Mesenchymal stem cell (in vitro differentiated cells and primary cell): ENCODE measurements around the gene RNF182.

Experiments used
- DNase-seq: peaks from one replicate; pipeline ENCODE4 v3.0.0-alpha.2; 2013
- H2AFZ ChIP-seq: one replicate; pipeline ENCODE4 v1.6.1; 2013; ENCODE audit warnings: low read depth, mild to moderate bottlenecking, control low read depth, inconsistent platforms, low read length, moderate library complexity
- H2AK5ac ChIP-seq: 2 replicates; pipeline ENCODE4 v1.6.1; 2013; ENCODE audit warnings: low read length, moderate library complexity, mild to moderate bottlenecking, inconsistent platforms; ENCODE audit not compliant: severe bottlenecking
- H2BK120ac ChIP-seq: one replicate; pipeline ENCODE4 v1.6.1; 2013; ENCODE audit warnings: low read depth, mild to moderate bottlenecking, inconsistent platforms, low read length, moderate library complexity
- H2BK12ac ChIP-seq, 2 experiments: one replicate each; pipeline ENCODE4 v1.6.1; 2013; ENCODE audit warnings: inconsistent platforms in 2 of 2, low read length in 2 of 2, mild to moderate bottlenecking in 2 of 2, moderate library complexity in 2 of 2, control low read depth in 1 of 2
- H2BK15ac ChIP-seq: one replicate; pipeline ENCODE4 v1.6.1; 2013; ENCODE audit warnings: mild to moderate bottlenecking, low read depth, inconsistent platforms; ENCODE audit not compliant: poor library complexity, severe bottlenecking
- H2BK5ac ChIP-seq: 2 replicates; pipeline ENCODE4 v1.6.1; 2013; ENCODE audit warnings: low read depth, mild to moderate bottlenecking, low read length, control low read depth, inconsistent platforms; ENCODE audit not compliant: poor library complexity, severe bottlenecking
- H3K14ac ChIP-seq, 2 experiments: one replicate each; pipeline ENCODE4 v1.6.1; 2013; ENCODE audit warnings: inconsistent platforms in 2 of 2, low read length in 2 of 2, control low read depth in 1 of 2, mild to moderate bottlenecking in 1 of 2, moderate library complexity in 1 of 2
- H3K18ac ChIP-seq, 2 experiments: one replicate each; pipeline ENCODE4 v1.6.1; 2013; ENCODE audit warnings: inconsistent platforms in 2 of 2, low read length in 2 of 2, control low read depth in 1 of 2, low read depth in 1 of 2, mild to moderate bottlenecking in 1 of 2
- H3K23ac ChIP-seq, 2 experiments: one replicate each; pipeline ENCODE4 v1.6.1; 2013; ENCODE audit warnings: inconsistent platforms in 2 of 2, low read length in 2 of 2, mild to moderate bottlenecking in 2 of 2, moderate library complexity in 2 of 2, control low read depth in 1 of 2
- H3K27ac ChIP-seq: 2 replicates; pipeline ENCODE4 v1.5.1; 2013; ENCODE audit warnings: mild to moderate bottlenecking, moderate library complexity, low read length, control low read depth, inconsistent platforms; ENCODE audit not compliant: poor library complexity, severe bottlenecking
- H3K27me3 ChIP-seq, 2 experiments: 2 replicates each; pipeline versions ENCODE4 v1.6.1 to v1.7.0; 2013; ENCODE audit warnings: low read length in 2 of 2, mild to moderate bottlenecking in 2 of 2, moderate library complexity in 2 of 2, control low read depth in 1 of 2, inconsistent platforms in 1 of 2; ENCODE audit not compliant: control insufficient read depth in 1 of 2, insufficient read depth in 1 of 2
- H3K36me3 ChIP-seq, 2 experiments: 2 replicates each; pipeline versions ENCODE4 v1.6.1 to v1.7.0; 2013; ENCODE audit warnings: low read length in 2 of 2, control low read depth in 1 of 2, inconsistent platforms in 1 of 2, low read depth in 1 of 2, mild to moderate bottlenecking in 1 of 2; ENCODE audit not compliant: insufficient read depth in 2 of 2, control insufficient read depth in 1 of 2
- H3K4ac ChIP-seq, 2 experiments: one replicate each; pipeline ENCODE4 v1.6.1; 2013; ENCODE audit warnings: inconsistent platforms in 2 of 2, low read length in 2 of 2, mild to moderate bottlenecking in 2 of 2, moderate library complexity in 2 of 2, control low read depth in 1 of 2, low read depth in 1 of 2
- H3K4me1 ChIP-seq: 2 replicates; pipeline ENCODE4 v1.6.1; 2013; ENCODE audit warnings: low read depth, low read length, control low read depth; ENCODE audit not compliant: control insufficient read depth, insufficient read depth
- H3K4me2 ChIP-seq: 2 replicates; pipeline ENCODE4 v1.6.1; 2013; ENCODE audit warnings: low read length, mild to moderate bottlenecking, inconsistent platforms; ENCODE audit not compliant: poor library complexity, severe bottlenecking
- H3K4me3 ChIP-seq, 2 experiments: 2 replicates each; pipeline versions ENCODE4 v1.5.1 to v1.7.0; 2013; ENCODE audit warnings: low read length in 2 of 2, mild to moderate bottlenecking in 2 of 2, control low read depth in 1 of 2, low read depth in 1 of 2; ENCODE audit not compliant: insufficient read depth in 1 of 2
- H3K79me1 ChIP-seq: replicated peaks from 2 replicates; pipeline ENCODE4 v1.6.1; 2013; ENCODE audit warnings: mild to moderate bottlenecking, control low read depth, low read length, inconsistent platforms; ENCODE audit not compliant: poor library complexity, severe bottlenecking
- H3K9ac ChIP-seq: 2 replicates; pipeline ENCODE4 v1.7.0; 2013; ENCODE audit warnings: mild to moderate bottlenecking, low read length, moderate library complexity
- H3K9me3 ChIP-seq: 2 replicates; pipeline ENCODE4 v1.7.0; 2013; ENCODE audit warnings: mild to moderate bottlenecking, low read length; ENCODE audit not compliant: control insufficient read depth
- H4K8ac ChIP-seq: one replicate; pipeline ENCODE4 v1.6.1; 2013; ENCODE audit warnings: inconsistent platforms, mild to moderate bottlenecking, low read length, moderate library complexity
- H4K91ac ChIP-seq: one replicate; pipeline ENCODE4 v1.6.1; 2013; ENCODE audit warnings: mild to moderate bottlenecking, low read length, inconsistent platforms
- whole genome bisulfite sequencing: methylation state at CpG from one replicate; pipeline ENCODE4 v1.1.7; 2013; ENCODE audit warnings: mixed read lengths; 5-methylcytosine and 5-hydroxymethylcytosine counted together

Gene RNF182

DNA sequence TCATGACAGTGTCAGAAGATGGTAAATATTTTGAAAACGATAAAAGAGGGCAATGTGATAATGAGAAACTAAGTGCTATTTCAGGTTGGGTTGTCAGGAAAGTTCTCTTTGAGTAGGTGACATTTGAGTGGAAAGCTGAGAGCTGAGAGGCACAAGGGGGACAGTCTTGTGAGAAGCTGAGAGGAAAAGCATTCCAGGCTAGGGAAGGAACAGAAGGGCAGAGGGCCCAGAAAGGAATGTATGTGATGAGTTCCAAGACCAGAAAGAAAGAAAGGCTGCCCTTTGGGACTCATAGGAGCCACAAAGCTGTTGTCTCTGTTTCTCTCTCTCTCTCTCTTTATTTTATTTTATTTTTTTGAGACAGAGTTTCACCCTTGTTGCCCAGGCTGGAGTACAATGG lies 7.6 kb upstream of the RNF182 start:
- Histone ChIP-seq H3K14ac (no peak overlapping the region), H2BK5ac (no peak overlapping the region), H3K4me1 (no peaks in the 10 kb centered on the region), H4K91ac (no peak overlapping the region), H2BK12ac (peak overlapping the region in 1 of 2 experiments; percentile 78), H2BK15ac (no peak overlapping the region), H3K18ac (no peak overlapping the region), H4K8ac (no peak overlapping the region), H3K9ac (no peak overlapping the region), H3K36me3 (no peaks in the 10 kb centered on the region), H3K4me2 (no peak overlapping the region), H3K4ac (no peak overlapping the region), H3K27ac (no peak overlapping the region), H3K9me3 (no peaks in the 10 kb centered on the region), H2AFZ (no peak overlapping the region), H3K4me3 (no peak overlapping the region), H3K79me1 (no peaks in the 10 kb centered on the region), H3K27me3 (no peaks in the 10 kb centered on the region), H2BK120ac (no peak overlapping the region), H2AK5ac (no peak overlapping the region), H3K23ac (no peak overlapping the region)
- peak; percentile 22 for DNase-seq
- 97% methylated on average over 1 of the region's 1 CpG for WGBS

GRCh38 chr6:13918686-13919250 lies 6.0 kb upstream of the RNF182 start:
- Histone ChIP-seq H3K9ac (no peak overlapping the region), H3K18ac (no peak overlapping the region), H3K4me3 (no peak overlapping the region), H3K4ac (no peak overlapping the region), H2AFZ (no peak overlapping the region), H3K79me1 (no peaks in the 10 kb centered on the region), H3K14ac (no peak overlapping the region), H3K4me2 (no peak overlapping the region), H3K27ac (no peak overlapping the region), H4K8ac (no peak overlapping the region), H4K91ac (no peak overlapping the region), H3K23ac (no peak overlapping the region), H2AK5ac (no peak overlapping the region), H3K27me3 (no peaks in the 10 kb centered on the region), H3K4me1 (no peaks in the 10 kb centered on the region), H2BK15ac (peak overlapping the region; percentile 6), H2BK120ac (no peak overlapping the region), H2BK5ac (no peak overlapping the region), H3K36me3 (no peaks in the 10 kb centered on the region), H3K9me3 (no peaks in the 10 kb centered on the region), H2BK12ac (no peak overlapping the region)
- DNase-seq: no peak
- 100% methylated on average over 3 of the region's 4 CpGs for WGBS

GRCh38 chr6:13919861-13920260 lies 4.9 kb upstream of the RNF182 start:
- H2BK120ac ChIP-seq: no peak overlapping the region
- no peak overlapping the region for H3K18ac ChIP-seq
- no peak overlapping the region for H3K27ac ChIP-seq
- H2BK5ac ChIP-seq: no peak overlapping the region
- H4K91ac ChIP-seq: no peak overlapping the region
- H2AFZ ChIP-seq: no peak overlapping the region
- no peak overlapping the region for H3K23ac ChIP-seq
- no peak overlapping the region for H2BK12ac ChIP-seq
- H3K4ac ChIP-seq: no peak overlapping the region
- H3K27me3 ChIP-seq: no peaks in the 10 kb centered on the region
- H3K9me3 ChIP-seq: no peaks in the 10 kb centered on the region
- H3K79me1 ChIP-seq: no peaks in the 10 kb centered on the region
- no peak overlapping the region for H3K14ac ChIP-seq
- no peaks in the 10 kb centered on the region for H3K36me3 ChIP-seq
- no peak for DNase-seq
- H3K4me3 ChIP-seq: no peak overlapping the region
- no CpG with 5 or more reads among the region's 1 CpG for WGBS
- no peak overlapping the region for H2AK5ac ChIP-seq
- no peak overlapping the region for H3K4me2 ChIP-seq
- H2BK15ac ChIP-seq: no peak overlapping the region
- no peak overlapping the region for H3K9ac ChIP-seq
- no peak overlapping the region for H4K8ac ChIP-seq
- H3K4me1 ChIP-seq: peaks cover 2% of the 10 kb centered on the region

DNA sequence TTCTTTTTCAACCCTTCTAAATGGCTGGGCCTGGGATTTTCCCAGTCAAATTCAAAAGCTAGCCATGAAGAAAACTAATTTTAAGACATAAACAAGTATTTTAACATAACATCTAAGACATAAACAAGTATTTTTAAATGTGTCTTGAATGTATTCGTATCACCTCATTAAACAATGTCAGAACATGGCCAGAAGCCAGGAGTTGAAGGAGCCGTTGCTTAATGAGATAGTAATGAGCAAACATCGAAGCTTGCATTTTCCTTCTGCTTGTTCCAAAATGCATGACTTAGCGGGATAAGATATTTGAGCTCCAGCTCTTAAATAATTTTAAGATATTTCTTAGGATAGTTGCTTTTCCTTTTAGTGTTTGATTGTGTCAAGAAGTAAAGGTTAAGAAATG lies 4.2 kb upstream of the RNF182 start:
- Histone ChIP-seq H3K36me3 (no peaks in the 10 kb centered on the region), H3K4ac (no peak overlapping the region), H2BK5ac (no peak overlapping the region), H2AFZ (no peak overlapping the region), H3K18ac (no peak overlapping the region), H4K8ac (no peak overlapping the region), H2BK120ac (no peak overlapping the region), H3K23ac (no peak overlapping the region), H3K9ac (no peak overlapping the region), H3K27me3 (no peaks in the 10 kb centered on the region), H4K91ac (no peak overlapping the region), H3K4me1 (peaks cover 2% of the 10 kb centered on the region), H2BK12ac (no peak overlapping the region), H3K4me3 (no peak overlapping the region), H3K27ac (no peak overlapping the region), H3K14ac (no peak overlapping the region), H3K9me3 (no peaks in the 10 kb centered on the region), H3K4me2 (no peak overlapping the region), H2AK5ac (no peak overlapping the region), H2BK15ac (no peak overlapping the region), H3K79me1 (no peaks in the 10 kb centered on the region)
- 91% methylated on average over 4 of the region's 4 CpGs for WGBS
- no peak for DNase-seq
